Stimulated activated CD8-positive, alpha-beta memory T cell treated with anti-CD3 and anti-CD28 coated beads, Interleukin-15, amount 100 ng/mL, for 48 hours (primary cell): ENCODE data around the gene ALDH3A1.

ENCODE experiments used
- DNase-seq, 2 donors: peaks; one replicate each; pipeline ENCODE4 v3.0.0-alpha.2; 2020; ENCODE audit warnings: low read depth in 2 of 2

ALDH3A1 gene

DNA sequence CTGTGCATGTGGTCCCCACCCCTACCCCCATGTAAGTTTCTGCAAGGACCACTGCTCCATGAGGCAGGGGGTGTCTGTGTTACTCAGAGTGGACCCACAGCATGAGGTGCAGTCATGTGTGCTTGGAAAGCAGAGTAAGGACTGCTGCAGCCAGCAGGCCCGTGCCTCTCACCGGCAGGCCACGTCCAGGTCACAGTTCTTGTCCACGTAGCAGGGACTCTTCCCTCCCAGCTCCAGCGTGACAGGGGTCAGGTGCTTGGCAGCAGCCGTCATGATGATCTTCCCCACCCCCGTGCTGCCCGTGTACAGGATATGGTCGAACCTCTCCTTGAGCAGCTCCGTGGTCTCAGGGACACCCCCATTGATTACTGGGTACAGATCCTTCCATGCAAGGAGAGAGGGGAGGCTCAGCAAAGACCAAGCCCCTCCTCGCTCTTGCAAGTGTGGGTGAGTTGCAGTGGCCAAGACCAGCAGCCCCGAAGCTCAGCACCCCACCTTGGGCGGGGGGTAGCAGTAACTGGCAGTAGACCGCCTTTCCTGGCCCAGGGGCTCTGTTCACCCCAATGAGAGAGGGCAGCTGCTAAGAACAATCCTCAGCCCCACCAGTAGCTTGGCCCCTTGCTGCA is 6.2 kb downstream of the ALDH3A1 start:
- DNase-seq = no peak

DNA sequence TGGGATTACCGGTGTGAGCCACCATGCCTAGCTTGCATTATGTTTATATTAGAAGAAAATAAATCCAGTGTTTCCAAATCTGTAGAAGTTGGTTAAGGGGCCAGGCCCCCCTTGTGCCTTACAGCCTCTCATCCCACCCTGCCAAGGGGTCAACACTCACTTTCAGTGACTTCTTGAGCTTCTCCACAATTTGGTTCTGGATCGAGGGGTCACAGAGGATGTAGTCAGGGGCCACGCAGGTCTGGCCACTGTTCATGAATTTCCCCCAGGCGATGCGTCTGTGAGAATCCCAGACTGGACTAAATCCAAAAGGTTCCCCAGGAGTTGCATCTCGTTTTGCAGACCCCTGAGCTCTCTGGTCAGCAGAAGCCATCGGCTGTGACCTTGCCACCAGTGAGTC is 7.2 kb downstream of the ALDH3A1 start:
- no peak for DNase-seq

DNA sequence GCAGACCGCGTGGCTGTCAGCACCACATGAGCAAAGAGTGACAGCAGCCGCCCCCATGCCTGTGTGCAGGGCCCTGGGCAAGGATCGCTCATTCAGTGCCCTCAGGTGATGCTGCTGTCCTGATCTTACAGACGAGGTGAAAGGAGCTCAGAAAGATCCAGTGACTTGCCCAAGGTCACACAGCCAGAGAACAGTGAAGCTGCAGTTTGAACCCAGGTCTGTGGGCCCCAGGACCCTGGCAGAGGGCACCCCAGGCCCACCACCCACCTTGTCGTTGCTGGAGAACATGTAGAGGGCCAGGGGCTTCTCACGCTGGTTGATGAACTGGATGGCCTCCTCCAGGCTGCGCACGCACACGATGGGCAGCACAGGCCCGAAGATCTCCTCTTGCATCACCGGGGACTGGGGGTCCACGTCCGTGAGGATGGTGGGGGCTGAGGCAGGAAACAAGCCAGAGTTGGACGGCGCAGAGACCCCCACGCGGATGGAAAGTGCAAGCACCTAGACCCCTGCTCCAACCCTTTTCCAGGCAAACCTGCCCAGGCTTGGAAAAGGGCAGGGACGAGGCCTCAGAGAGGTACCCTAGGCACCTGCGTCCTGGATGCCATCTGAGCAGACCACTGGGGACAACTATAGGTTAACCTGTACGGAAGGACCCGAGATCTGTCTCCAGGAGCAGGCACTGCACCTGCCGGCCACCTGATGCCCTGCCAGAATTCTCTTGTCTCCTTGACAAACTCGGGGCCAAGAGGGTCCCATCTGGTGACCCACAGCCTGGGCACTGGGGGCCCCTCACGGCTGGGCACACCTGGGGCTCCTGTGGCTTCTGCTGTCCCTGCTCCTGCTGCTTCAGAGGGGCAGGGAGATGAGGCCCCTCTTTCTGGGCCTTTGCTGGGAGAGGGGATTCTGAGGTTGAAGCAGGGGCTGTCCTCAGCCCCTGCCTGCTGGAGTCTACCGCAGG is 8.6 kb downstream of the ALDH3A1 start:
- no peak for DNase-seq

DNA sequence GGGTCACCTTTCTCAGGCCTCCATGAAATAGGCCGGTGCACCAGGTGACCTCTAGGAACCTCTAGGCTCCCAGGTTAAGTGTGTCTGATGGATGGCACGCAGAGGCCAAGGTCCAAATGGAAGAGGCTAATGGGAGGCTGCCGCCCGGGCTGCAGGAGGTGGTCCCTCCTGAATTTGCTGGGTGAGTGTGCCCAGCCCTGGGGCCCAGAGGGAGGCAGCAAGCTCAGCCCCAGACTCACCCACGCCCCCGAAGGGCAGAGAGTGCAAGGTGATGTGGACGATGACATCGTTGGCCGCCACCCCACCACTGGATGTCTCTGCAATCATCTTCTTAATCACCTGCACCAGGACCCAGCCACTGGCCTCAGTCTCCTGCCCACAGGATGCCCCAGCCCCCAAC is 9.3 kb downstream of the ALDH3A1 start:
- no peak for DNase-seq

DNA sequence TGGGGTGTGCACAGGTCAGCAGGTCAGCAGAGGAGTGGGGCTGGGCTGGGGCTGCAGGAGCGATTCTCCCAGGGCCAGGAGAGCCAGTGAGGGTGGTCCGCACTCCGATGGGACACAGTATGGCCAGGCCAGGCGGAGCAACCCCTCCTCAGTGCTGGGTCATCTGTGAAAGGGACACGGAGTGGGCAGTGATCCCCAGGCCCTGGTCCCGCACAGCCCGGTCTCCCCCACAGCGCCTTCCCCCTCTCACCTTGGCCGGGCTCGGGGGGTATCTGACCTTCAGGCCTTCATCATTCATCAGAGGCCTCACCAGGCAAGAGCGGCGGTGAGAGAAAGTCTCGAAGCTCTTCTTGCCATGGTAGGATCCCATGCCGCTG is 10.0 kb downstream of the ALDH3A1 start:
- DNase-seq = no peak

DNA sequence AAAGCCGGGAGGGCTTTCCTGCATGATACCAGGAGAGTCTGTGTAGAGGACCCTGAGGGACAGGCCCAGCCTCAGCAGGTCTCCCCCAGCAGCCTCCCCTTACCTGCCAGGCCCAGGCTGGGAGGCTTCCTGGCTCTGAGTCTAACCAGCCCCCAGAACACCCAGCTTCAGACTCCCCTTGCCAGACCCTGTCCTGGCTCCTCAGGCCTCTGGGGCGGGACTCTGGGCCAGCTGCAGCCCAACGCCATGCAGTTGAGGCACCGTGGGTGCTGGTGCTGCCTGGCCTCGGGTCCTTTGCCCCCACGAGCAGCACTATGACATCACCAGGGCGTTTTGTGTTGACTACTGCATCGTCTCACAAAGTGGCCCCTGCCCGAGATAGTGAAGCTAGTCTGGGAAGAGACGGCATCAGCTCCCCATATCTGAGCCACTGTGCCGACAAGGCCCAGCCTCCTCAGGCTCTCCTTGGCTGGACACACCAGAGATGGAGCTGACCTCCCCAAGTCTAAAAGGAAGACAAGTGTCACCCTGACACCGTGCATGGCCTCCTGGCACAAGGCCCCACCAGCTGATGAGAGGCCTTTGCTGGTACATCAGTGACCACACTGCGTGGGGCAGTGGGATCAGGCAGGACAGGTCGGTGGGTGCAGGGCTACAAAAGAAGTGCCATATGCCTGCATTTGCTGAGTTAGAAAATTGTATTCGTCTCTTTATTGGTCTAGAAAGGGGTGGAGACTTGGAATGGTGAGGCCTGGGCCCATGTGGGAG is 10.6 kb downstream of the ALDH3A1 start:
- DNase-seq = no peak

DNA sequence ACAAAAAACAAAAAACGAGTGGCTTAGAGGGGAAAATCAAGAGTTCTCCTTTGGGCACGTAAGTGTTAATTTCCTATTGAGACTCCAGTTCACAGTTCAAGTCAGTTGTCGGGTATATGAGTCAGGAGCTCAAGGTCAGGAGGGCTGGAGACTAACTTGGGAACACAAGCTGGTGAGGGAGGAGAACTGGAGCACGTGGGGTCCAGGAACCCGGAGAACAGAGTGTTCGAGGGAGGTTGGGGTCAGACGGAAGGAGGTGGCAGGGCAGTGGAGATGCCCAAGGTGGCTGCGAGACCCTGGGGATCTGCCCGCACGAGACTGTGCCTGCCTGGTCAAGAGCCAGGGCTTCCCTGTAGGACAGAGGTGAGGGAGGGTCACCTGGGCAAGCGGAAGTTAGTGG is 12.0 kb downstream of the ALDH3A1 start:
- DNase-seq = no peak

DNA sequence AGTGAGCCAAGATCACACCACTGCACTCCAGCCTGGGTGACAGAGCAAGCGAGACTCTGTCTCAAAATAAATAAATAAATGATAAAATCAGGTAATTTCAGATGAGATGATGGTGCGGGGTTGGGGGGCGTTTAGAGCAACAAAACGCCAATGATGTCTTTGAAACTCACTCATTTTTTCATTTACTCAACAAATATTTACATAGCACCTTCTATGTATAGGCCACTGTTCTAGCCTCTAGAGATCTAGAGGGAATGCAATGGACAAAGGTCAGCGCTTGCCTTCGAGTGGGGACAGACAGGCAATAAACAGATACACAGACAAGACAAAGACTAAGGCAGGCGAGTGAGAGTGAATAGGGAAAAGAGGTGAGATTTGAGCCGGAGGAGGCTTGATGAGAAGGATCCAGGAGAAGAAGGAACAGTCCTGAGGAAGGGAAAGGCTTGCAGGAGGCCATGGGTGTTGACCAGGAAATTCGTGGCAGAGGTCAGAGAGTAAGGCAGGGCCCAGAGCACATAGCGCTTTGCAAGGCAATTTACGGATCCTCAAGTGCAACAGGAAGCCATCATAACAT is 14.1 kb downstream of the ALDH3A1 start:
- DNase-seq = no peak

DNA sequence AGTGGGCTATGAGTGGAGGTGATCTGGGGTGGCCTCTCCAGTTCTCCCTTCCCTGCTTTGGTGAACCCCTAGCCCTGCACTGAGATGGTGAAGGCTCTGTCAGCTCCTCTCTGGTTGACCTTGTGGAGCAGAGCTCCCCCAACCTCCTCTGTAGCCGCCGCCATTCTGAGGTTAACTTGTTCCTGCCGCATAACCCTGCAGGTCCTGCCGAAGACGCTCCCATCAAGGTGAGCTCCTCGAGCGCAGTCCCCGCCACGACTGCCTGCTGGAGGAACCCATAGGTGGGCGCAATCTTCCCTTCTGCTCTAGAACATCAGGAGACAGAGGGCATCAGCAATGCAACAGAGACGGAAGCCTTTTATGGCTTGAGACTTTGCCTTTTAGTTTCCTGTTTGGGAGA is 16.5 kb downstream of the ALDH3A1 start:
- DNase-seq = no peak

DNA sequence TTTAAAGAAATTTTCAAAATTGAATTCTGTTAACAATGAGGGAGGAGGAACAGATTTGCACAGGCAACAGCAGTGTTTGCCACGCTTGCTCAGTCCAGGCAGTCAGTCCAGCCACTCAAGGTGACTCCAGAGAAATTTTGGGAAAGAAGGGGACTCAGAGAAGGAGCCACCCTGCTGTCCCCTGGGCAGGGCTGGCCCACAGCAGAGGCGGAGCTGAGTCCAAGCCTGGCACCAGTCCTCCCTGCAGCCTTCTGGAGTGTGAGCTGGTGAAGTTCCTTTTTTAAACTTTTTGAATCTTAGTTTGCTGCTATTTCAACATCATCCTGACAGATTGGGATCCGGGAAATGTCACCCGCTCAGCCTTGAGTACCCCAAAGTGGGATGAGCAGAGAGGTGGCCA is 17.3 kb downstream of the ALDH3A1 start:
- DNase-seq = no peak

DNA sequence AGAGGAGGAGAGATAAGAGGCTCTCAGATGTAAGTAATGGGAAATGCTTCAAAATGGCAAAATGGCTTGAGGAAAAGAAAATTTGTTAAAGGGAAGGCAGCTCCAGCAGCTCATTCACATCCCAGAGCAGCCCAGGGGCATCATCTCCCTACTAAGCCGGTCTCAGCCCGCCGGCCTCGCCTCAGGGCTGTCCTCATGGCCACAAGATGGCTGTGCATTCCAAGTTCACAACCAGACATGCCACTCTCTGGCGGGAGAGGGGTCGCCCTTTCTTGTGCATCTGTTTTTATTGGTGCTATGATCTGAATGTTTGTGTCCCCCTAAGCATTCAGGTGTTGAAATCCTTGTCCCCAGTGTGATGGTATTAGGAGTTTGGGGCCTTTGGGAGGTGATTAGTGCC is 18.2 kb downstream of the ALDH3A1 start:
- no peak for DNase-seq

DNA sequence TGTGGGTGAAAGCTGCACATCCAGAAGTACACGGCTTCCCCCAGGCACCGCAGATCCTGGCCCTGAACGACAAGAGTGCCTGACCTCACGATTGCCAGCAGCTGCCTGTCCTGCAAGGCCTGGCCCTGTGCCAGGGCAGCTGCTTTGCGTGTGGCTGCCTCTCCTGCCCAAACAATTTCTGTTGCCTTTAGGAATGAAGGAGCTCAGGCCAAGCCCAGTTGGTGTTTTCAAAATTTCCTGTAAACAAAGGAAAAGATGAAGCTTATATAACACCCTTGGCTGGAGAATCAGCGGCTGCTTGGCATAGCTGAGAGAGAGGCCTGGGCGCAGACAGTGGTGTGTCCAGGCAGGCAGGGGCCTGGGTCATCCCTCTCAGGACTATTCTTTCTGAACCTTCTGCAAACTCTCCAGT is 20.0 kb downstream of the ALDH3A1 start:
- no peak for DNase-seq

DNA sequence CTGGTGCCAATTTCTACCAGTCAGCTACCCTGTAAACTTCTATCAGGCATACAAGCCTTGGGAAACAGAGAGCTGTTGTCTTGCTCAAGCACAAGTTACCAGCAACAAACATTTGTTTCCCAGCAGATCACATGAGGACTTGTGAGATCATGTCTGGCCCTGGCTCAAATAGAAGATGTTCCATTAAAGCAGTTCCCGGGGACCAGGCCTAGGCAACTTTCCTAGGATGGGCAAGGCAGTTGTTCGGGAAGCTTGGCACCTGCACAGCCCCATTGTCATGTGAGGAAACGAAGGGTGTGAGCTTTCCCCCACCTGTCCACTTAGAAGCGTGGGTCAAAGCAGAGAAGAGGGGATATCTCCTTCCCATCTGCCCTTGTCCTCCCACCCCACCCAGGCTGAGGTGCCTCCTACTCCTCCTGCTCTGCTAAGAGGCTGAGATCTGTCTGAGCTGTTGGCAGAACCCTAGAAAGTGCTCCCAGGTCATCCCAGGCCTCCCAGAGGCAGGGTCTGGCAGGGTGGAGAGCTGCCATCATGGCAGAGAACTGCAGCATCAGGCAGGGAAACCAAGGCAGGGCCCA is 20.5 kb downstream of the ALDH3A1 start:
- no peak for DNase-seq

DNA sequence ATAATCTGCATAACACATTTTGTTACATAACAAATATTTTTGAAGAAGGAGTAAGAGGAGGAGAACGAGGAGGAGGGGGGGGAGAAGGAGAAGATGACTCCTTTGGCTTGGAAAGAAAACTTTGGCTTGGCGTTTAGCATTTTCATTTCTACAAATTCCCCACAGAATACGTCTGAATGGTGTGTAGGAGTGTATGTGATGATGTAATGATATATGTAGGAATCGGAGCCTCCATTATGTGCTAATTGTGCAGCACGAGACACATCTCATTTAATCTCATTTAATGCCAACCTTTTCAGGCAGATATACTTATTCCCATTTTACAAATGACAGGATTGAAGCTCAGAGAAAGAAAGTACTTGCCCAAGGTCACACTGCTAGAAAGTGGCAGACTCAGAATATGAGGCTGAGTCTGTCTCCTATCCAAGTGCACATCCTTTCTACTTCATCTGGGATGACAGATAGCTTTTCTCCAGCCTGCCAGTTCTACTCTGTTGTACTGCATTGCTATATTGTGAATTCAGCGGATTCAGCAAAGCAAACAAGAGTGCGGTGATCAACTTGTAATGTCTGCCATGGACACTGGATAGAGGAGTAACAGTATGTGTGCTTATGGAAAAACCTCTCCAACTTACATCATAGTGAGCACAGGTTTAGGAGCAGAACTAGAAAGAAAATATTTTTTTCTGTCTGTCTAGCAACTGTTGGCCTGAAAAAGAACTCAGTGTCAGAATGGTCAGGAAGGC is 21.3 kb downstream of the ALDH3A1 start:
- DNase-seq = no peak

DNA sequence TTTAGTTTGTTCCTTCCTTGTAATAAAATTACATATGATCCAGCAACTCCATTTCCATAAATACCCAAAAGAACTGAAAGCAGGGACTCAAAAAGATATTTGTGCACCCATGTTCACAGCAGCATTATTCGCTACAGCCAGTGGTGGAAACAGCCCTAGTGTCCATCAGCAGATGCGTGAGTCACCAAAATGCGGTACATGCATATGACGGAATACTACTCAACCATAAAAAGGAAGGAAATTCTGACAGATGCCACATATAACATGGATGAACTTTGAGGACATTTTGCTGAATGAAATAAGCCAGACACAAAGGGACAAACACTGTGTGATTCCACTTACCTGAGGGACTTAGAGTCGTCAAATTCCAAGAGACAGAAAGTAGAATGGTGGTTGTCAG is 22.6 kb downstream of the ALDH3A1 start:
- no peak for DNase-seq

DNA sequence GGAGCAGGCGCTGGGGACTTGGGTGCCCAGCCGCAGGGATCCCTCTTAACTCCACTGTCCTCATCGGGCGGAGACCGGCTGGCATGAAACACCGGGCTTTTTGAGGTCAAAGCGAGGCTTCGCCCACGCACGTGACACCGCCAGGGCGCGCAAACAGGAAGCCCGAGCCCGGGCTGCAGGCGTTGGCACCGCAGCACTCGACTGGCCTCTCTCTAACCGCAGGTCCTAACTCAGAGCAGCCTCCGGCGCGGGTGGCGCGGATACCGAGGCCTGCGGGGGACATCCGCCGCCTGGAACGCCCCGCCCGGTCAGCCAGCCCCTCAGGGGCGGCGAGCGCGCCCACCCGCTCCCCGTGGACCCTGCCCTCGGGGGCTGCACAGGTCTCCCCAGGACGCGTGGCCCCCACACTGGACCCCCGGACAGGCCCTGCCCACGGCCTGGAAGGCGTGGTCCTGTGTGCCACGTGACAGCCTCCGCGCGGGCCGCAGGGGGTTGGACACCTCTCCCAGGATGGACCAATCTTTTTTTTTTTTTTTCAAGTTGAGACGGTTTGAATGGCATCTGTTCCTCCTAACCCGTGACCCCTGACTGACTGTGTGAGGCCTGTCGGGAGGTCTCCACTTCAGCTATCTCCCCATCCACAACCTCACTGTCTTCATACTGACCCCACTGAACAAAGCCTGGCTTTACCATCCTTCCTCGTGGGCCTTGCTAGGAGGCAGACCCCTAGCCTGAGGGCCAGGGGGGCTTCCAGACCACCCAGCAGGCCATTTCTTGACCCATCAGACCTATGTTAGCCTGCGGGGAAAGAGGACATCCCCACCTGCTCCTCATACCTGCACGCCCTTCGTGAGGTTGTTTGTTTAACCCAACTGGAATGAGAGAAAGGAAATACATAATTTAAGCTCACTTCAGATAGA is 23.3 kb downstream of the ALDH3A1 start:
- peak; percentile 34 to 39 for DNase-seq

DNA sequence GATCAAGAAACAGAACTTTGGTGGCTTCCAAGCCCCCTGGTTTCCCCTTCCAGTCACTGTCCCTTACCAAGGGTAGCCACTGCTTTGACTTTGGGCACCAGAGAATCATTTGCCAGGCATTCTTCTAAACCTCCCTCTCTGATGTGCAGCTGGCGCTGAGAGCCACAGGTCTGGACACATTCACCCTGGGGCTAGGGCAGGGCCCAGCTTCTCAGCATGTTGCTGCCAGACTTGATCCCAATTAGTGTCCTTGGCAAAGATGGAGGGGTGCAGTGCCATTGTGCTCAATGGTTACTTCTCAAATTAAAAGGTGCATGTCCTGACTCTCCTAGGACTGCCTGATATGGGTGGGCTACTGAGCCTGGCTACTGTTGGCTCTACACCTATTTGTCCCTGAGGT is 24.1 kb downstream of the ALDH3A1 start:
- no peak for DNase-seq

DNA sequence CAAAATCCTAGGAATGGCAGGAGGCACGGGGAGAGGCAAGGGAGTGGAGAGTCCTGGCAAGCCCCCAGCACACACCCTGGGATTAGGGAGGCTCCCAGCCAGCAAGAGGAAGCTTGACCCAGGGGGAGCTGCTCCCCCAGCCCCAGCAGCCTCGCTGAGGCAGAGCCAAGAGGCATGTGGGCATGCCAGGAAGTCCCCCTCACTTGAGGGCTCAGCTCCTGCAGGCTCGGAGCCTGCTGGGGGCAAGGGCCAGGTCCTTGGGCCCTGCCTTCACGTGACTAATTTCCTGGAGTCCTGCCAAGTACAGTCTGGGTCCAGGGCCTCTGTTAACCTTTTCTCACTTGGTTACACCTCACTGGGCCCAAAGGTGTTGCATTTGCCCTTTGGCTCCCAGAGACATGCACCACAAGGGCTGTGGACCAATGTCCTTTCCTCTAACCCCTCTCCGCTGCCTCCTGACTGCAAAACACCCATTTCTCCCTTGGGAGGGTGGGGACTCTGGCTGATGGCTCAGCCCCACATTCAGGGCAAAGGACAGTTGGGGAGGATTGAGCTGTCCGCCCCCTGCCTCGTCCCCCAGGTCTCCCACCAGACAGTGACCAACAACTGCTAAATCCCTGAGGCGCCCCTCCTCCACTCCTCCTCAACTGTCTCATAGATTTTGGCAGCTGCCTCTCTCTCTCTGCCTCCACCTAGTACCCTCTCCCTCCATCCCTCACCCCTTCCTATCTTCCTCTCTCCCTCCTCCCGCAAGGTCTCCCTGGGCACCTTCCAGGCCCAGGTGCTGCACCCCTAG is 27.3 kb downstream of the ALDH3A1 start:
- DNase-seq = no peak

DNA sequence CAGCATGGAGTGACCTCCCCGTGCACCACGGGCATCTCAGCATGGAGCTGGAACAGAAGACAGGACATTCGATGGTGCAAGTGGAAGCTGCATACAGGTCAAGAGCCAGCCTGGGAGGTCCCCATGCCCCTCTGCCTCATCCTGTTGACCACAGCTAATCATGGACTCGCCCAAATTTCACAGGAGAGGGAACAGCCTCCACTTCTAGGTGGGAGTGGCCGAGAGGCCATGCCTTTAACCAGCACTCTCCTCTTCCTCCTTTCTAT is 28.0 kb downstream of the ALDH3A1 start:
- no peak for DNase-seq
